ENCODE measurements around the gene SHC1.
A peak's percentile ranks its signal among the peaks of the same experiment; 100 is the strongest.

Gene SHC1

GRCh38 chr1:154954541-154954940 is 16.0 kb downstream of the SHC1 start:
- no peak for DNase-seq

- no peak for DNase-seq
Measured at GRCh38 chr1:154953611-154954038, 16.9 kb downstream of the SHC1 start.

- DNase-seq: no peak
Measured at GRCh38 chr1:154952664-154953063, 17.9 kb downstream of the SHC1 start.

GRCh38 chr1:154951901-154952657 is 18.5 kb downstream of the SHC1 start:
- no peak for DNase-seq

- no peak for DNase-seq
Measured at GRCh38 chr1:154948079-154948478, 22.5 kb downstream of the SHC1 start.

- no peak for DNase-seq
Measured at GRCh38 chr1:154945962-154946850, 24.3 kb downstream of the SHC1 start.

GRCh38 chr1:154945160-154945961 is 25.2 kb downstream of the SHC1 start:
- DNase-seq: no peak

- DNase-seq: no peak
Measured at GRCh38 chr1:154944401-154945159, 26.0 kb downstream of the SHC1 start.

- no peak for DNase-seq
Measured at GRCh38 chr1:154943649-154944400, 26.7 kb downstream of the SHC1 start.

GRCh38 chr1:154941333-154942013 is 29.1 kb downstream of the SHC1 start:
- no peak for DNase-seq

- DNase-seq: no peak
Measured at GRCh38 chr1:154940651-154941194, 29.8 kb downstream of the SHC1 start.

GRCh38 chr1:154940213-154940560 is 30.4 kb downstream of the SHC1 start:
- no peak for DNase-seq

- no peak for DNase-seq
Measured at GRCh38 chr1:154938604-154939399, 31.7 kb downstream of the SHC1 start.

- no peak for DNase-seq
Measured at GRCh38 chr1:154937988-154938386, 32.6 kb downstream of the SHC1 start.

- DNase-seq: peak; percentile 88
Measured at GRCh38 chr1:154937085-154937987, 33.2 kb downstream of the SHC1 start.

- DNase-seq: peak; percentile 94
Measured at GRCh38 chr1:154936555-154937084, 33.9 kb downstream of the SHC1 start, which contains the start of gene PMVK. Gene PMVK (minus strand): TSS chr1:154936719. CDS start chr1:154936685, 34 bp downstream.

GRCh38 chr1:154935749-154936554 is 34.6 kb downstream of the SHC1 start:
- DNase-seq: no peak

All from NCI-H2171 (cell line).